Heart left ventricle (tissue), 16 donors: Measurements from ENCODE around the gene GFI1B. TPM values are rescaled to one million over a fixed set of nuclear protein-coding genes. Genes with fewer than 3 reads are reported as not detected.
A peak's percentile ranks its signal among the peaks of the same experiment; 100 is the strongest.

Source experiments
- ATAC-seq, 4 donors: fragments of 200-7000 bp; cut with Tn5 transposase; one replicate each; pipeline ENCODE4 v1.9.1; 2020 to 2022; ENCODE audit warnings: moderate library complexity in 4 of 4, mild to moderate bottlenecking in 3 of 4, moderate number of reproducible peaks in 1 of 4
- DNase-seq, 5 donors: peaks; one replicate each; pipeline ENCODE4 v3.0.0-alpha.2; 2020
- H3K27ac ChIP-seq, 12 donors: fragments of 200-600 bp; sonication (generic) in 4 of 12; one replicate each; pipeline versions ENCODE4 v1.5.0 to v1.8.0; 2016 to 2022; ENCODE audit warnings: mild to moderate bottlenecking in 2 of 12
- H3K27me3 ChIP-seq, 9 donors: fragments of 200-600 bp; sonication (generic) in 2 of 9; one replicate each; pipeline versions ENCODE4 v1.5.1 to v1.8.0; 2016 to 2022; ENCODE audit warnings: mild to moderate bottlenecking in 3 of 9
- H3K36me3 ChIP-seq, 9 donors: fragments of 200-600 bp; sonication (generic) in 2 of 9; one replicate each; pipeline versions ENCODE4 v1.5.0 to v1.8.0; 2018 to 2022; ENCODE audit warnings: mild to moderate bottlenecking in 2 of 9
- H3K4me1 ChIP-seq, 12 donors: fragments of 200-600 bp; sonication (generic) in 4 of 12; one replicate each; pipeline versions ENCODE4 v1.5.0 to v1.8.0; 2016 to 2022; ENCODE audit warnings: mild to moderate bottlenecking in 3 of 12
- H3K4me3 ChIP-seq, 12 donors: fragments of 200-600 bp; sonication (generic) in 4 of 12; one replicate each; pipeline versions ENCODE4 v1.5.0 to v1.8.0; 2017 to 2022; ENCODE audit warnings: mild to moderate bottlenecking in 9 of 12, moderate library complexity in 4 of 12
- H3K9me3 ChIP-seq, 12 donors: fragments of 200-600 bp; sonication (generic) in 4 of 12; one replicate each; pipeline versions ENCODE4 v1.5.0 to v1.8.0; 2016 to 2022; ENCODE audit warnings: mild to moderate bottlenecking in 1 of 12
- CTCF ChIP-seq, 12 donors: fragments of 200-600 bp; sonication (generic) in 4 of 12; IDR thresholded peaks; one replicate each; pipeline versions ENCODE4 v1.5.0 to v1.8.0; 2018 to 2022; ENCODE audit warnings: antibody characterized with exemption in 12 of 12, mild to moderate bottlenecking in 5 of 12
- POLR2A ChIP-seq, 2 donors: fragments of 450-650 bp; IDR thresholded peaks; one replicate each; pipeline ENCODE4 v1.6.1; 2017; ENCODE audit warnings: antibody characterized with exemption in 2 of 2, mild to moderate bottlenecking in 2 of 2, moderate library complexity in 2 of 2
- WGBS, 4 donors: extraction: QIAGEN DNeasy Blood & Tissue Kit in 2 of 4; methylation state at CpG; one replicate each; pipeline versions ENCODE4 v1.1.5 to v1.1.7; 2013 to 2018; 5-methylcytosine and 5-hydroxymethylcytosine counted together
- intact Hi-C, 10 donors: fragments of 100-400 bp; cut with DNase I; formaldehyde crosslinking; loops; one replicate each; pipeline versions ENCODE4 v1.11.1 to v1.14.2; 2022
- polyA plus RNA-seq, 2 donors: library from polyadenylated mRNA; stranded (reverse); fragments of 200-250 nt; gene quantifications; one replicate each; pipeline ENCODE4 v1.2.3, GENCODE V29; 2013
- total RNA-seq, 9 donors: library from RNA; depleted of rRNA in 2 of 9; stranded (reverse); fragments of >200 nt in 2 of 9; fragmentation: NEBNext Ultra II Directional in 3 of 9; extraction: Animal tissue kit (Norgen Biotek cat#: 25700) in 3 of 9; gene quantifications; one replicate each; pipeline versions ENCODE4 v1.1.0 to v1.2.4, GENCODE V29; 2016 to 2023
- donor health status: ischemic (EF 13 %, LVEDD 7.1; RV severe dilation, severe dysfunction).
- donor health status: healthy with polysubstance abuse.
- donor health status: DM: no; HTN: yes; CAD: no.
- donor health status: DM: no; HTN: no; CAD: no.
- donor health status: ischemic (EF 25% LVEDD 6.9; RV normal size, moderate dysfunction).
- donor health status: ischemic (EF 25% LVEDD 5.7; RV mildly dilated, moderate dysfunction).
- donor health status: healthy.
- donor health status: DM: yes; HTN: yes; CAD: no.
- donor health status: ischemic (EF 35%, LVEDD 5.7; RV mildly dilated, moderate dysfunction).
- donor health status: nonischemic (EF 11% LVEDD 7.7; RV severe dilation, severe dysfunction).
- donor health status: DM: yes; HTN: yes; CAD: no.
- donor health status: PGD.
- donor health status: ischemic (EF 29% LVEDD 5.4; RV normal size, mild dysfunction).
- donor health status: nonischemic (EF 23%, LVEDD 6.1; RV moderate dilation, normal function).

Gene GFI1B
- total and polyA plus RNA-seq, 11 donors: 0.06 to 0.39 (median 0.31) TPM; not detected in 6

GRCh38 chr9:132984202-132985070 is 5.9 kb downstream of the GFI1B start:
- 48 to 65% (median 57%) methylated on average over 18 to 20 of the region's 20 CpGs for WGBS, 4 donors
- no peaks in the 10 kb centered on the region for H3K9me3 ChIP-seq
- peaks cover 0 to 67% (median 13%) of the 10 kb centered on the region in 9 donors for H3K27me3 ChIP-seq
- DNase-seq (no peak), ATAC-seq (peak in 1 of 4 donors; percentile 7)
- peaks cover 0 to 17% (median 0%) of the 10 kb centered on the region in 12 donors for H3K4me1 ChIP-seq
- TF ChIP-seq CTCF (IDR thresholded peaks at IDR 0.05): no peak
- no peak for TF ChIP-seq POLR2A (IDR thresholded peaks at IDR 0.05)
- intact Hi-C loops: no loop called here
- no peaks in the 10 kb centered on the region for H3K36me3 ChIP-seq
- H3K27ac ChIP-seq: no peak overlapping the region
- no peak overlapping the region for H3K4me3 ChIP-seq

- H3K36me3 ChIP-seq: no peaks in the 10 kb centered on the region
- peaks cover 0 to 61% (median 7%) of the 10 kb centered on the region in 9 donors for H3K27me3 ChIP-seq
- ATAC-seq (peak in 1 of 4 donors; percentile 15), DNase-seq (no peak)
- H3K4me1 ChIP-seq: peaks cover 0 to 17% (median 0%) of the 10 kb centered on the region in 12 donors
- intact Hi-C loops: no loop called here
- H3K9me3 ChIP-seq: no peaks in the 10 kb centered on the region
- TF ChIP-seq POLR2A (IDR thresholded peaks at IDR 0.05) (no peak), CTCF (IDR thresholded peaks at IDR 0.05) (no peak)
- no peak overlapping the region for H3K4me3 ChIP-seq
- WGBS, 4 donors: 41 to 70% (median 48%) methylated on average over 4 of the region's 4 CpGs
- no peak overlapping the region for H3K27ac ChIP-seq
Observed at GRCh38 chr9:132985071-132985350, 6.5 kb downstream of the GFI1B start.

- DNase-seq: no peak
- Histone ChIP-seq H3K36me3 (no peaks in the 10 kb centered on the region), H3K4me1 (peaks cover 0 to 17% (median 0%) of the 10 kb centered on the region in 12 donors), H3K4me3 (no peak overlapping the region), H3K27ac (peak overlapping the region in 1 of 12 donors; percentile 15), H3K9me3 (no peaks in the 10 kb centered on the region), H3K27me3 (peaks cover 0 to 56% (median 7%) of the 10 kb centered on the region in 9 donors)
- WGBS, 4 donors: 57 to 82% (median 77%) methylated on average over 8 of the region's 8 CpGs
- TF ChIP-seq CTCF (IDR thresholded peaks at IDR 0.05): no peak
- TF ChIP-seq POLR2A (IDR thresholded peaks at IDR 0.05): no peak
- no peak for ATAC-seq
- intact Hi-C loops: no loop called here
Observed at GRCh38 chr9:132985489-132985888, 7.0 kb downstream of the GFI1B start.

GRCh38 chr9:132986114-132986513 is 7.6 kb downstream of the GFI1B start:
- no peak overlapping the region for H3K4me3 ChIP-seq
- H3K4me1 ChIP-seq: peaks cover 0 to 17% (median 0%) of the 10 kb centered on the region in 12 donors
- H3K27me3 ChIP-seq: peaks cover 0 to 55% (median 7%) of the 10 kb centered on the region in 9 donors
- H3K9me3 ChIP-seq: no peaks in the 10 kb centered on the region
- H3K36me3 ChIP-seq: no peaks in the 10 kb centered on the region
- DNase-seq (peak in 3 of 5 donors; percentile 41 to 68 (median 60)), ATAC-seq (peak; percentile 62 to 86 (median 82))
- TF ChIP-seq CTCF (IDR thresholded peaks at IDR 0.05): no peak
- TF ChIP-seq POLR2A (IDR thresholded peaks at IDR 0.05): no peak
- H3K27ac ChIP-seq: peak overlapping the region in 1 of 12 donors; percentile 15
- intact Hi-C loops: no loop called here
- 38 to 55% (median 48%) methylated on average over 13 of the region's 13 CpGs for WGBS, 4 donors
